Loucy (cell line): ENCODE data around the gene DPP3.

Source experiments
- CTCF ChIP-seq: fragments of 200-600 bp; sonication (generic); conservative IDR thresholded peaks from 2 replicates; pipeline ENCODE4 v1.5.1; 2014; ENCODE audit warnings: mild to moderate bottlenecking, antibody characterized with exemption, low read length
- EZH2phosphoT487 ChIP-seq: fragments of 200-600 bp; IDR thresholded peaks from 2 replicates; pipeline ENCODE4 v1.6.1; 2018; ENCODE audit warnings: antibody characterized with exemption, mild to moderate bottlenecking, moderate library complexity, borderline replicate concordance

GRCh38 chr11:66472054-66472453 is 8.2 kb upstream of the DPP3 start:
- TF ChIP-seq CTCF (no peak), EZH2phosphoT487 (no peak)
